HG02852 (cell line): ENCODE data around the gene TMEM119.
A peak's percentile ranks its signal among the peaks of the same experiment; 100 is the strongest.
"Not testable (repeated sequence)": the region's sequence is repeated elsewhere in the genome, so short reads cannot be mapped to it uniquely, and the experiment has no call there.

ENCODE experiments used
- ATAC-seq: cut with Tn5 transposase; IDR thresholded peaks from one replicate; pipeline ENCODE4 v1.9.1; 2021; ENCODE audit warnings: mild to moderate bottlenecking, moderate library complexity; ENCODE audit not compliant: unreplicated experiment

The TMEM119 gene

DNA sequence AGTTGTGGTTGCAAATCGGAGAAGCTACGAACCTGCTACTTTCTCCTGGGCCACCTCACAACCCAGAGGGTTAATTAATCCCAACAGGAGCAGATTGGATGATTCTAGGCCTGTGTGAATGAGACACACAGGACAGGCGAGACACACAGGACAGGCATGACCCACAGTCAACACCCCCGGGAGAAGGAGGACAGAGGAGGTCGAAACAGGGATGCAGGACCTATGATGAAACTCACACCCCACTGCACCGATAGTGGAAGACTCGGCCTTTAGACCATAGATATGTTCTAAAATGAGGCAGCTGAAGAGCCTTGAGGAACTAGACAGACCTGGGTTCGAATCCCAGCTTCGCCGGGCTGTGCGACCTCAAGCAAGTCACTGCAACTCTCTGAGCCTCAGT lies 11.6 kb downstream of the TMEM119 start:
- no peak for ATAC-seq

DNA sequence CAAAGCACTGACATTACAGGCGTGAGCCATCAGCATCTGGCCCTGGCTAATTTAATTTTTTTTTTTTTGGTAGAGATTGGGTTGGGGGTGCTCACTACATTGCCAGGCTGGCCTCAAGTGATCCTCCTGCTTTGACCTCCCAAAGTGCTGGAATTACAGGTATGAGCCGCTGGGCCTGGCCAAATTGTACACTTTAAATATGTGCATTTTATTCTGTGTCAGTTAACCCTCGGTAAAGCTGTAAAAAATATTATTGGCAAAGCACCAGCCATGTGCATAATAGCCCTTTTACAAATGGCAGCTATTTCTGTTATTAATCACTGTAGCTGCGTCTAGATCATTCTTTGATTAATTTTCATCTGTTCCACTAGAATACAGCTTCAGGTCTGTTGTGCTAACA lies 12.0 kb downstream of the TMEM119 start:
- ATAC-seq, result no peak

DNA sequence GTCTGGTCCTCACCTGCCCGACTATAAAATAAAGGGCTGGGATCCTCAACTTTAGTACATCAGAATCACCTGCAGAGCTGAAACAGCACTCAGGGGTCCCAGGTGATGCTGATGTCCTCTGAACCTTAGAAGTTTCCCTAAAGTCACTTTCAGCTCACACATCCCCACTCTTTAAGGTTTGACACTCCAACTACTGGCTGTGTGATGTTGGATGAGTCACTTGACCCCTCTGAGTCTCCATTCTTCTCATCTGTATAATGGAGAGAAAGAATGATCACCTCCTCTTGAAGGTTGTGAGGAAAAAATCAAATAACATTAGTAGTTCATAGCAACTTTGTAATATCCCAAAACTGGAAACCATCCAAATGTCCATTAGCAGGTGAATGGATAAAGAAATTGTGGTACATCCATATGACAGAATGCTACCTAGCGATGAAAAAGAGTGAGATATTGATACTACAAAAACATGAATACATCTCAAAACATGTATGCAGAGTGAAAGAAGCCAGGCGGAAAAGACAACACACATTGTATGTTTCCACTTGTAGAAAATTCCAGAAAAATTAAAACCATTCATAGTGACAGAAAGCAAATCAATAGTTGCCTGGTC lies 13.3 kb downstream of the TMEM119 start:
- no peak for ATAC-seq

DNA sequence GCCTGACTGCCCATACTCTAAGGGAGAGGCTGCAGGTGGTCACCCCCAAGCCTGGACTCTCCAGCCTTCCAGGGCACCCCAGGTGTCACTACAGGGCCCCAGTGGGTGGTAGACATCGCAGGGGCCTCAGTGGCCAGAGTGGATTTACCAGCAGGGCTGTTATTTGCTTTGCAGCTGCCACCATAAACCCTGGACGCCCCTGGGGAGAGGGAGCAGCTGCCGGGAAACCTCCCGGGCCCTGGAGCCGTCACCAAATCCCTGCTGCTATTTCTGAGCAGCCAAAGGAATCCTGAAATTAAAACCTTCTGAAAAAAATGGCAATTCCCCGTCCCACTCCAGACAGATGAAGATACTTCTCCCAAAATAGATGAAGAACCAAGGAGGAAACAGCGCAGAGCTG lies 13.9 kb downstream of the TMEM119 start:
- no peak for ATAC-seq

DNA sequence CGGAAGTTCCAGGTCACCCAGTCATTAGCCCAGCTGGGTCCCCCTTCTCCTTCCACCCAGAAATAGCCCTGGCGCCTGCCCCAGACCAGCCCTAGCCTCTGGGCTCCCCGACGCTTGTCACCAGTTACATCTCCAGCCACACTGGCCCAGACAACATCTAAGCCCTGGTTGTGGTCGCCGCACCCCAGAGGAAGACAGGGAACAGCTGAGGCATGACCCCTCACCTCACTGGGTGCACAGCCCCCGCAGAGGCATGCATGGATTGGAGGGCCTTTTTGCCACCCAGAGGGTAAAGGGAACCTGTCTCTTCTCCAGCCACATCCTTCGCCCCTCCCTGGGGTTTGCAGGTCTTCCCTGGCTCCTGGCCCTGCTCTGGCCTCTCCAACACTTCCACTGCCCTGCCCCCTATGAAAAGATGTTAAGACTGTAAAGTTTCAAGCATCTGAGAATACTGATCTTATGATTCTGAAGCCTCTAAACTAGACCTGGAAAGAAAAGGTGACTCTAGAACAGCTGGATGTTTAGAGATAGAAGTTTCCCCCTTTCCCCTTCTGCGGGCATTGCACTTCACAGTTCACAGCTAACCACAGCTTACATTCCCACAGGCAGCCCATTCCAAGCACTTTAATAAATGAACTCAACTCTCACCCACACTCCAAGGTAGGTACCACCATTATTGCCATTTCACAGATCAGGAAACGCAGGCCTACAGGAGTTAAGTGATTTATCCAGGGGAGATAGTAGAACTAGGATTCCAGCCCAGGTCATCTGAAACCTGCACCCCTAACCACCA lies 14.7 kb downstream of the TMEM119 start:
- ATAC-seq, result no peak

DNA sequence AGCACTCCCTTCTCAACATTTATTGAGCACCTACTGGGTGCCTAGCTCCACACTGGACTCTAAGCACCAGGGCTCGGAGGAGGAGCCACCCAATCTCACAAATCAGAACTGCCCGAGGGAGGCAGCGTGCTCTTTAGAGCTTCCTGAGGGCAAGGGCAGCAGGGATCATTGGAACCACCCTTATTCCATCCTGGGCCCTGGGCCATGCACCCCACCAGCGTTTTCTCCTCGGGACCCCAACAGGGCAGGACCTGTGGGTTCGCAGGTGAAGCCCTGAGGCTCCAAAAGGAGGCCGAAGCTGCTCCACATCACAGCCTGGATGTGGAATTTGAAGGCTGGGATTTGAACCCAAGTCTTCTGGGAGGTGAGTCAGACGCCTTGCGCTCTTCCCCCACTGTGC lies 15.4 kb downstream of the TMEM119 start:
- ATAC-seq, result no peak

DNA sequence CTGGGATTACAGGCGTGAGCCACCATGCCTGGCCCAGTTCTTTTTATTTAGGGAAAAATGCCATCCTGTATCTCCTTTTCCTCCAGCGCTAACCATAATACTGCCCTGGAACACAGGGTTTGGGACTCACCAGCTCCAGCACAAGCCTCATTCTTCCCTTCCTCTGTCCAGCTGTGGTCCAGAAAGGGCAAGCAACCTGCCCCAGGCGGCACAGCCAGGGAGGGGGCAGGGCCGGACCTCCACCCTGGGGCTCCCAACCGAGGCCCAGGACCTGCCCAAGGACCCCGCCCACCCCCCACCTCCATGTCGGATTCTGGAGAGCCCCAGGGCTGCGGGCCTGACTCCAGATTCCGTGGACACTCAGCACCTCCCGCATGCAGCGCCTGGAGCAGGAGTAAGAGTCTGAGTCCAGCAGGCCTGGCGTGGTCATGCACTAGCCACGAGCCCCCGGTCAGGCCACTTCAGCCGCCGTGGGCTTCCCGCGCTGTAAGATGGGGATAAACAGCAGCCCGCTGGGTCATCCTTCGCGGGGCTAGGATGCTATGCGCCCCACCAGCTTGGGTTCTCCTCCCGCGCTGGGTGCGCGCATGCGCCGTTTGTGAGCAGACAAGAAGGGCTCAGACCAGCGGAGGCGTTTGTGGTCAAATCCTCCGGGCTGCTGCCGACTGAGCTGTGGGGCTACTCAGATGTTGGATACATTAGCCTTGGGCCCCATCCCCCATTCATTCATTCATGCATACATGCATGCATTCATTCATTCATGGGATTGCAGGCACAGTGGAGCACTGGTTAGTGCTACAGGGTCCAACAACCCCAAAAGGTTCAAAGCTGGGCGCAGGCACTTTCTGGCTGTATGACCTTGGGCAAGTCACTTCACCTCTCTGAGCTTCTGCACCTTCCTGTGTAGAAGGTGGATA lies 16.3 kb downstream of the TMEM119 start:
- no peak for ATAC-seq

DNA sequence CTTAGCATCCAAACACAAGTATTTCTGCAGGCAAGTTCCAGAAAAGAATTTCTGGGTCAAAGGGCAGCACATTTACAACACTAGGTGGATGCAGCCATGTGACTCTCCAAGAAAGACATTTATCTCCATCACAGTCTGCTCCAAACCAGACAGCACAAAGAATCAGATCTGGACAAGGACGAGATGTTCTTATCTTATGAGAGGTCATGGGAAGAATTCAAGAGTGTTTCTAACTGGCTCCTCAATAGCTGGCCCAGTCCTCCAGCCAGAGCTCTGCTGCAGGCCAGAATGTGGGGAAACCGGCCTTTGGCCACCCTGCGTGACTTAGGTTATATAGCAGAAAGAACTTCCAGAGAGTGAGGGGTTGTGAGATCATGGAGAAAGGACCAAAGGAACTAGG lies 17.4 kb downstream of the TMEM119 start:
- ATAC-seq, result no peak

DNA sequence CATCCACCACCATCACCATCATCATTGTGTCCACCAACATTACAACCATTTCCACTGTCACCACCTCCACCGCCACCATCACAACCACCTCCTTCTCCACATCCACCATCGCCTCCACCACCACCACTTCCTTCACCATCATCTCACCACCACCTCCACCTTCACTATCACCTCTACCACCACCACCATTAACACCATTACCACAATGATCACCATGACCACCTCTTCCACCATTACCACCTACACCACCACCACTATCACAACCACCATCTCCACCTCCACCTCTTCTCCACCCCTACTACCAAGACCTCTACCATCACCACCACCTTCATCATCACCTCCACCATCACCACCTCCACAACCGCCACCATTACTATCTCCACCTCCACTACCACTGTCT lies 19.1 kb downstream of the TMEM119 start:
- no peak for ATAC-seq

DNA sequence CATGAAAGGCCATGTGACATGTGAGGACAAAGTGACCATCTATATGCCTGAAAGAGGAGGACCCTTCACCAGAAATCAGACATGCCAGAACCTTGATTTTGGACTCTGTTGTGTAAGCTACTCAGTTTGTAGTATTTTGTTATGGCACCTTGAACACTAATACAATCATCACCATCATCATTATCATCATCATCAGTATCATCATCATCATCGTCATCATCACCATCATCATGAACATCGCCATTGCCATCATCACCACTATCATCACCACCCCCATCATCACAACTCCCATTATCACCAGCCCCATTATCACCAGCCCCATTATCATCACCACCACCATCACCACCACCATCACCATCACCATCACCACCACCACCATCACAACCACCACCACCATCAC lies 19.6 kb downstream of the TMEM119 start:
- ATAC-seq, result no peak

DNA sequence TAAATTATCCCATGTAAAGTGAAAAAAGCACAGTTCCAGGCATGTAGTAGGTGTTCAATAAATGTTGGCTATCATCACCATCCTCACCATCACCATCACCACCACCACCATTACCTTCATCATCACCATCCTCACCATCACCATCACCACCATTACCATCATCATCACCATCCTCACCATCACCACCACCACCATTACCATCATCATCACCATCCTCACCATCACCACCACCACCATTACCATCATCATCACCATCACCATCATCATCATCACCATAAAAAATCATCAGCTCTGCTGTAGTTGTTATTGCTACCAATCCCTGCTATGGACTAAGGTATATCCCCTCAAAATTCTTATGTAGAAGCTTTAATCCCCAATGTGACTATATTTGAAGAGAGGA lies 20.4 kb downstream of the TMEM119 start:
- no peak for ATAC-seq

DNA sequence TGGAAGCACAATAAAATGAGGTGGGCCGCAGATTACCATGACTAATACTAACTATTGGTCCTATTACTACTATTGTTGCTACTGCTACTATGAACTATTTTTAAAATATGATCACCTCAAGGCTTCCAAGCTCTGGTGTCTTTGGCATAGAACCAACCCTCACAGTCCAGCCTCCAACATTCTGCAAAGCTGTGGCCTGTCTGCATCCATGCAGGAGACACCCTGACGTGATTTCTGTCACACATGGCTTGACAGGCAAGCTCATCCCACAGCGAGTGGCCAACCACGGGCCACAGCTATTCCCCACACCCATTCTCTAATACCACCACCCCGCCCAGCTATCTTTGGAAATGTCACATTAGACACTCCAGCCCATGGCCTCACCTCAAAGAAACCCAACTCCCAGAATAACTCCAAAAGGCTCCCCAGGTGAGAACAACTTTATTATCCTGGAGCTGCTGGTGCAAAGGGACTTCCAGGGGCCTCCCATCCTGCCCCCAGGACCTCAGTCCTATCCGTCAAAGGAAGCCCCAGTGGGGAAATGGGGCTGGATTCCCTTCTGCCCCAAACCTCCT lies 21.1 kb downstream of the TMEM119 start:
- no peak for ATAC-seq

DNA sequence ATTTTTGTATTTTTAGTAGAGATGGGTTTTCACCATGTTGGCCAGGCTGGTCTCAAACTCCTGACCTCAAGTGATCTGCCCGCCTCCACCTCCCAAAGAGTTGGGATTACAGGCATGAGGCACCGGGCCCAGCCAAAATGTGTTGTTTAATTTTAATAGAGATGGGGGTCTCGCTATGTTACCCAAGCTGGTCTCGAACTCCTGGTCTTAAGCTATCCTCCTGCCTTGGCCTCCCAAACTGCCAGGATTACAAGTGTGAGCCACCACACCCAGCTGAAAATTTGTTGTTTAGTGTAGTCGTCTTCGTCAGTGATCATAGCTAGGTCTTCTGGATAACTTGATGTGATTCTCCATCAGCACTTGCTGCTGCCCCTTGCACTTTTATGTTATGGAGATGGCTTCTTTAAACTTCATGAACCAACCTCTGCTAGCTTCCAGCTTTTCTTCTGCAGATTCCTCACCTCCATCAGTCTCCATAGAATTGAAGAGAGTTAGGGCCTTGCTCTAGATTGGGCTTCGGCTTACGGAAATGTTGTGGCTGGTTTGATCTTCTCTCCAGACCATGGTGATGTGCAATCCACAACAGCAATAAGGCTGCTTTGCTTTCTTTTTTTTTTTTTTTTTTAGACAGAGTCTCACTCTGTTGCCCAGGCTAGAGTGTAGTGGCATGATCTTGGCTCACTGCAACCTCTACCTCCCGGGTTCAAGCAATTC lies 22.5 kb downstream of the TMEM119 start:
- no peak for ATAC-seq

DNA sequence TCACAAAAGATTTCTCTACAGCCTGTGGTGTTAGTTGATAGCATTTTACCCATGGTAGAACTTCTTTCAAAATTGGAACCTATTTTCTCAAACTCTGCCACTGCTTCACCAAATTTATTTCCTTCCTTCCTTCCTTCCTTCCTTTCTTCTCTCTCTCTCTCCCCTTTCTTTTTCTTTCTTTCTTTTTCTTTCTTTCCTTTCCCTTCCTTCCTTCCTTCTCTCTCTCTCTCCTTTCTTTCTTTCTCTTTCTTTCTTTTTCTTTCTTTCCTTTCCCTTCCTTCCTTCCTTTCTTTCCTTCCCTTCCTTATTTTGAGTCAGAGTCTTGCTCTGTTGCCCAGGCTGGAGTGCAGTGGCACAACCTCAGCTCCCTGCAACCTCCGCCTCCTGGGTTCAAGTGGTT lies 23.6 kb downstream of the TMEM119 start:
- ATAC-seq, result not testable (repeated sequence)

DNA sequence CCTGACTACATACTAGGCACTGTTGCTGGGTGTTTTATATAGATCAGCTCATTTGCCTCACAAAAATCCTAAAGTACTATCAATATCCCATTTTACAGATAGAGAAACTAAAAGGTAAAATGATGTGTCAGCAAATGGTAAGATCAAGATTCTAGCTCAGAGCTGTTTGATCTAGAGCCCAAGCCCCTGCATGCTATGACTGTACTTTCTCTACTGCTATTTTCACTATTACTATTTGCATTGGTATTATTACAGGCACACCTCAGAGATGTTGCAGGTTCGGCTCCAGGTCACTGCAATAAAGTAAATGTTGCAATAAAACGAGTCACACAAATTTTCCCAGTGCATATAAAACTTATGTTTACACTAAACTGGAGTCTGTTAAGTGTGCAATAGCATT lies 24.6 kb downstream of the TMEM119 start:
- ATAC-seq, result peak; percentile 39

DNA sequence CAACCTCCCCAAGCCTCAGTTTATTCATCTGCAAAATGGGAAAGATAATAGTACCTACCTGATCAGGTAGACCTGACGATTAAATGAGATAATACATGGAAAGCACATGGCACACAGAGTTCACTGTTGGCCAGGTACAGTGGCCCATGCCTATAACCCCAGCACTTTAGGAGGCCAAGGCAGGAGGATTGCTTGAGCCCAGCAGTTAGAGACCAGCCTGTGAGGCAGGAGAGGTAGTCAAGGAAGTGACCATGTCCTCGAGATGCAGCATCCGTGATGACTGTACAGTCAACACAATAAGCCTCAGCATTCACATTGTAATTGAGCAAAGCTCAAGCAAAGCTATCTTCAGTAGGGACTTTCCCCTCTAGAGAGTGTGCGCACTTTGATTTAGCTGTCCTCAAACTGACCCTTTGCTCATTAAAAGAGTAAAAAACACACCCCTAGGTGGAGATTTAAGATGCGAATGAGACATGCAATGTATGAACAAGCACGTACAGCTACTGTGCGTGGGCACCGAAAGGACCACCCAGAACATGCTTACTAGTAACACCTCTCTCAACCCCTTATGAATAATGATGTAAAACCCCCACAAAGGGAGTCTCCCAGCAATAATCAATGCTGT lies 25.6 kb downstream of the TMEM119 start:
- ATAC-seq, result no peak

DNA sequence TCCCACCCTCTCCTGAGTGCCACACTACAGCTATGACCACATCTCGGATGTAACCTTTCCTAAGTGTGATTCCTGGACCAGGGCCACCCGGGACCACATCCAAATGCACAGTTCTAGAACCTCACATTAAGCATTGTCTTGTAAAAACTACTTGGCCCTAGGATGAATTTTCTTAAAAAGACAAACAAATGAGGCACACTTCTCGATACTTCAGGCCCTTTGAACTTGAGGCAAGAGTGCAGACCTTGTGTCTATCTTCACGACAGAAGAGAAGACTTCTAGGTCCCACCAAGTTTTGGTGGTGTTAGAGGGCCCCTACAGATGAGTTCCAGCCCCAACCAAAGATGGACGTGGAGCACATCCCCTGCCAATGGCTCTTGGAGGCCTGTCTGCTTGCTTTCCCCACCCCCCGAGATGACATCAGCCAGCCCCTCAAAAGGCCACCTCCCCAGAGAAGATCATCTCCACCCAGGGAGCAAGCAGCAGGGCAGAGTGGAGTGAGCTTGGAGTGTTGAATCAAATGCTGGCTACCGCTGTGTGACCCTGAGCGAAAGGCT lies 26.2 kb downstream of the TMEM119 start:
- ATAC-seq, result no peak

DNA sequence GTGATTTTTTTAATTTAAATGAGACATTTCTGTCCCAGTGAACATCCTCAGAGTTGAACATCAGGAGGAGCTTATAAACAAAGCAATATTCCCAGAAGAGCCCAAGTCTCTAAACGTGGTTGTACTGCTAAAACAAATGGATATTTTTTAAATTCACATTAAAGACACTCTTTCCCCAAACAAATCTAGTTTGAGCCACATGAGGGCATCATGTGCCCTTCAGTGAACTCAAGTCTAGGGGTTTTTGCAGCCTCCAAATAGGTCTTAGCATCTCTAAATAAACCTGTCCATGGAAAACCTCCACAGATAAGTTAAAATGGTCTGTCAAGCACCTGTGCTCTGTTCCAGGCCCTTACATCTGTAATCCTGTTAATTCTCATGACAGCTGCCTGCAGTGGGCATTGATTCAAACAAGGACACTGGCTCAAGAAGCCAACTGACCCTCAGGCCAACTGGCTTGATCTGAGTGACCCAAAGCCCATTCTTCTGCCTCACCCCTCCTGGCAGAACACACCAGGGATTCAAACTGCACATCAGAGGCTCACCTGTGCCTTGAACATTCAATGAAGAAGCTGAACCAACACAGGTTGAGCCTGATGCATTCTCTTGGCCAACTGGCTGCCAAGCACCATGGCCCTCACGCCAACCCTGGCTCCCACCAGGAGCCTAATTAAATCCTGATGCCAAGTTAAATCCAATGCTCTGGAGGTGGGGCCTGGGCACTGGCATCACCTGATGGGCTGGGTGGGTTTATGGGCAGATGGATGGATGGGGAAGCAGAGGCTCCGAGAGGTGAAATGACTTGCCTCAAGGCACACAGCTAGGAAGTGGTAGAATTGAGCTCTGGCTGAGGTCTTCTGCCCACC lies 26.9 kb downstream of the TMEM119 start:
- no peak for ATAC-seq
